Endothelial cell of umbilical vein (primary cell): ENCODE data around the gene UFSP1. TPM values are rescaled to one million over a fixed set of nuclear protein-coding genes. Genes with fewer than 3 reads are reported as not detected.

Experiments
- BruUV-seq: library from RNA; stranded (reverse); fragments of 400-500 nt; replicated peaks from 2 replicates; lab custom pipeline; 2021; lab: Mats Ljungman, UMichigan
- CTCF ChIA-PET: fragments of 300-600, 350-600 bp; sonication (Branson Sonifier 250); formaldehyde crosslinking; loops from one replicate; lab custom pipeline; 2021; ENCODE audit warnings: antibody characterized with exemption, inconsistent platforms; lab: Charles Lee
- POLR2A ChIA-PET: fragments of 300-600, 350-600 bp; sonication (Branson Sonifier 250); formaldehyde crosslinking; loops from one replicate; lab custom pipeline; 2021; ENCODE audit warnings: antibody characterized with exemption, inconsistent platforms; lab: Charles Lee
- DNase-seq: peaks from one replicate; pipeline ENCODE4 v3.0.0-alpha.2; 2011; ENCODE audit warnings: low read depth, low spot score
- FAIRE-seq: peaks from 2 replicates; lab custom pipeline; 2011; peaks lifted over from hg19 to GRCh38; lab: Jason Lieb, UNC
- H2AFZ ChIP-seq: 2 replicates; pipeline ENCODE4 v1.6.0; 2012; ENCODE audit warnings: low read depth, low read length, control low read depth, inconsistent platforms
- H3K27ac ChIP-seq: 2 replicates; pipeline ENCODE4 v1.5.1; 2011; ENCODE audit warnings: low read depth, mild to moderate bottlenecking, control low read depth, low read length, moderate library complexity; ENCODE audit not compliant: insufficient read depth
- H3K27me3 ChIP-seq, 2 experiments: 2 replicates each; pipeline versions ENCODE4 v1.6.0 to v1.6.1; 2011; ENCODE audit warnings: low read length in 2 of 2, mixed read lengths in 1 of 2; ENCODE audit not compliant: control insufficient read depth in 2 of 2, insufficient read depth in 2 of 2
- H3K36me3 ChIP-seq, 2 experiments: 2 replicates in 1 of 2; 3 replicates in 1 of 2; pipeline ENCODE4 v1.5.1; 2011; ENCODE audit warnings: low read length in 2 of 2, mild to moderate bottlenecking in 1 of 2, moderate library complexity in 1 of 2; ENCODE audit not compliant: control insufficient read depth in 2 of 2, insufficient read depth in 2 of 2; ENCODE audit errors: extremely low read depth in 1 of 2
- H3K4me1 ChIP-seq: 3 replicates; pipeline ENCODE4 v1.5.1; 2011; ENCODE audit warnings: mild to moderate bottlenecking, low read length; ENCODE audit not compliant: control insufficient read depth, insufficient read depth; ENCODE audit errors: extremely low read depth
- H3K4me2 ChIP-seq: 2 replicates; pipeline ENCODE4 v1.6.1; 2011; ENCODE audit warnings: low read length, control low read depth, mixed read lengths; ENCODE audit not compliant: insufficient read depth
- H3K4me3 ChIP-seq, 3 experiments: fragments of 200-600 bp in 1 of 3; sonication (generic), shearing (Covaris generic) in 1 of 3; replicated peaks in 1 of 3; 2 replicates each; pipeline ENCODE4 v1.5.1; 2011 to 2016; ENCODE audit warnings: control low read depth in 3 of 3, low read length in 3 of 3, mild to moderate bottlenecking in 2 of 3, inconsistent platforms in 1 of 3, low read depth in 1 of 3, moderate library complexity in 1 of 3; ENCODE audit not compliant: insufficient read depth in 1 of 3
- H3K79me2 ChIP-seq: 2 replicates; pipeline ENCODE4 v1.6.0; 2012; ENCODE audit warnings: low read length, inconsistent platforms; ENCODE audit not compliant: control insufficient read depth, insufficient read depth
- H3K9ac ChIP-seq: replicated peaks from 2 replicates; pipeline ENCODE3; 2011; ENCODE audit warnings: low read length, control low read depth; ENCODE audit not compliant: insufficient read depth; ENCODE audit errors: extremely low read depth
- H3K9me1 ChIP-seq: replicated peaks from 3 replicates; pipeline ENCODE4 v1.6.0; 2011; ENCODE audit warnings: mild to moderate bottlenecking, low read length; ENCODE audit not compliant: control insufficient read depth, insufficient read depth; ENCODE audit errors: extremely low read depth
- H3K9me3 ChIP-seq: replicated peaks from 2 replicates; pipeline ENCODE4 v1.5.1; 2012; ENCODE audit warnings: low read length, inconsistent platforms; ENCODE audit not compliant: control insufficient read depth, insufficient read depth
- H4K20me1 ChIP-seq: replicated peaks from 2 replicates; pipeline ENCODE3; 2011; ENCODE audit warnings: mild to moderate bottlenecking, low read length; ENCODE audit not compliant: control insufficient read depth, insufficient read depth; ENCODE audit errors: extremely low read depth
- EZH2 ChIP-seq: IDR thresholded peaks from 2 replicates; pipeline ENCODE4 v1.6.1; 2012; ENCODE audit warnings: borderline replicate concordance, low read depth, mild to moderate bottlenecking, moderate library complexity, low read length, inconsistent platforms; ENCODE audit not compliant: severe bottlenecking
- FOS ChIP-seq: IDR thresholded peaks from 2 replicates; pipeline ENCODE4 v1.6.1; 2011; ENCODE audit warnings: mild to moderate bottlenecking, low read length, moderate library complexity, borderline replicate concordance; ENCODE audit not compliant: insufficient read depth
- GATA2 ChIP-seq: IDR thresholded peaks from 2 replicates; pipeline ENCODE4 v1.7.0; 2011; ENCODE audit warnings: low read depth, mild to moderate bottlenecking, moderate library complexity, mixed read lengths, low read length; ENCODE audit not compliant: insufficient read length, insufficient read depth
- JUN ChIP-seq: IDR thresholded peaks from 2 replicates; pipeline ENCODE4 v1.6.1; 2011; ENCODE audit warnings: borderline replicate concordance, low read depth; ENCODE audit not compliant: insufficient read length, insufficient read depth
- MYC ChIP-seq: IDR thresholded peaks from one replicate; pipeline ENCODE4 v1.6.1; 2011; ENCODE audit warnings: mild to moderate bottlenecking, low read depth, low read length
- POLR2A ChIP-seq: IDR thresholded peaks from 2 replicates; pipeline ENCODE4 v1.6.1; 2012; ENCODE audit warnings: low read depth, mild to moderate bottlenecking, control low read depth, low read length
- POLR2AphosphoS5 ChIP-seq: IDR thresholded peaks from 2 replicates; pipeline ENCODE4 v1.6.1; 2012; ENCODE audit warnings: low read depth, mild to moderate bottlenecking, control low read depth, low read length, moderate library complexity; ENCODE audit not compliant: insufficient read depth
- dilution Hi-C: fragments of 300-500 bp; cut with MboI; formaldehyde crosslinking; loops from one replicate; pipeline ENCODE4 v1.15.0; 2019; ENCODE audit warnings: low sequenced_read_pairs; ENCODE audit not compliant: extremely low pct_ligation_motif_present
- intact Hi-C: fragments of 100-400 bp; cut with micrococcal nuclease; formaldehyde crosslinking; loops from one replicate; pipeline ENCODE4 v1.10.0; 2022
- polyA plus RNA-seq, 4 experiments: library from polyadenylated mRNA; depleted of rRNA in 3 of 4; stranded (reverse) in 3 of 4; unstranded in 1 of 4; fragments of >200 nt; gene quantifications; 2 replicates each; pipeline versions ENCODE4 v1.2.1 to v1.2.3, GENCODE V29; 2011 to 2012; ENCODE audit warnings: missing spikeins in 1 of 4
- total RNA-seq: library from RNA; stranded (reverse); gene quantifications from 2 replicates; pipeline ENCODE4 v1.2.3, GENCODE V29; 2021
- TF ChIP-seq, protein P1 (sequence below): IDR thresholded peaks from 2 replicates; pipeline ENCODE4 v1.6.1; 2011; ENCODE audit not compliant: insufficient read depth, insufficient read length
- TF ChIP-seq, protein P2 (sequence below), 2 donors: IDR thresholded peaks; 1 replicate in 1 of 2; 2 replicates in 1 of 2; pipeline ENCODE4 v1.5.1; 2011; ENCODE audit warnings: low read length in 2 of 2, mild to moderate bottlenecking in 2 of 2, moderate library complexity in 2 of 2, control low read depth in 1 of 2, inconsistent platforms in 1 of 2, low read depth in 1 of 2; ENCODE audit not compliant: insufficient read depth in 1 of 2; ENCODE audit errors: extremely low read depth in 1 of 2

Gene UFSP1
- total and polyA plus RNA-seq, 2 donors (not counting 3 experiments of a cell fraction or from before 2014, with no cell fraction given): 0.84 to 0.93 TPM

- TF ChIP-seq MYC: no peak
- no peak for TF ChIP-seq POLR2AphosphoS5
- TF ChIP-seq POLR2A: no peak
- TF ChIP-seq, protein P1, sequence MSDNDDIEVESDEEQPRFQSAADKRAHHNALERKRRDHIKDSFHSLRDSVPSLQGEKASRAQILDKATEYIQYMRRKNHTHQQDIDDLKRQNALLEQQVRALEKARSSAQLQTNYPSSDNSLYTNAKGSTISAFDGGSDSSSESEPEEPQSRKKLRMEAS: no peak
- no peak for TF ChIP-seq GATA2
- TF ChIP-seq JUN: no peak
- no peak for TF ChIP-seq FOS
- no peak for TF ChIP-seq EZH2
- TF ChIP-seq, protein P2, sequence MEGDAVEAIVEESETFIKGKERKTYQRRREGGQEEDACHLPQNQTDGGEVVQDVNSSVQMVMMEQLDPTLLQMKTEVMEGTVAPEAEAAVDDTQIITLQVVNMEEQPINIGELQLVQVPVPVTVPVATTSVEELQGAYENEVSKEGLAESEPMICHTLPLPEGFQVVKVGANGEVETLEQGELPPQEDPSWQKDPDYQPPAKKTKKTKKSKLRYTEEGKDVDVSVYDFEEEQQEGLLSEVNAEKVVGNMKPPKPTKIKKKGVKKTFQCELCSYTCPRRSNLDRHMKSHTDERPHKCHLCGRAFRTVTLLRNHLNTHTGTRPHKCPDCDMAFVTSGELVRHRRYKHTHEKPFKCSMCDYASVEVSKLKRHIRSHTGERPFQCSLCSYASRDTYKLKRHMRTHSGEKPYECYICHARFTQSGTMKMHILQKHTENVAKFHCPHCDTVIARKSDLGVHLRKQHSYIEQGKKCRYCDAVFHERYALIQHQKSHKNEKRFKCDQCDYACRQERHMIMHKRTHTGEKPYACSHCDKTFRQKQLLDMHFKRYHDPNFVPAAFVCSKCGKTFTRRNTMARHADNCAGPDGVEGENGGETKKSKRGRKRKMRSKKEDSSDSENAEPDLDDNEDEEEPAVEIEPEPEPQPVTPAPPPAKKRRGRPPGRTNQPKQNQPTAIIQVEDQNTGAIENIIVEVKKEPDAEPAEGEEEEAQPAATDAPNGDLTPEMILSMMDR (IDR thresholded peaks at IDR 0.05; ENCODE audit: extremely low read depth in 1 of 2, insufficient read depth in 1 of 2, low read depth in 1 of 2, low read length in 2 of 2): no peak
- Histone ChIP-seq H4K20me1 (no peaks in the 10 kb centered on the region), H3K79me2 (no peaks in the 10 kb centered on the region), H3K4me3 (no peak overlapping the region), H3K27ac (no peak overlapping the region), H3K36me3 (peaks cover 5 to 7% of the 10 kb centered on the region in 2 experiments), H3K9ac (no peak overlapping the region), H3K9me1 (no peaks in the 10 kb centered on the region), H3K4me2 (no peak overlapping the region), H3K27me3 (no peaks in the 10 kb centered on the region), H3K9me3 (no peaks in the 10 kb centered on the region), H3K4me1 (peaks cover 24% of the 10 kb centered on the region), H2AFZ (no peak overlapping the region)
- ChIA-PET POLR2A (interaction anchor here (0.6 to 0.7 kb wide), 2 partner anchors 14 to 25 kb away, joined by 3 to 4 read pairs; partner anchors contain the start of gene SRRT), CTCF (interaction anchor here (1.1 to 1.6 kb wide), 2 partner anchors 9 to 62 kb away, joined by 6 read pairs; partner anchors contain the start of gene SLC12A9)
- FAIRE-seq (no peak), DNase-seq (no peak)
- dilution Hi-C loops: no loop called here
- intact Hi-C loops: loop anchor here (10.0 kb wide), 1 partner anchor 277 kb away; the partner anchor contains the start of genes FBXO24 and LRCH4
- BruUV-seq: no TSS peak
Observed at GRCh38 chr7:100861616-100861985, 27.9 kb downstream of the UFSP1 start.
